GM12878 (cell line): ENCODE data around the gene DPH7. TPM values are rescaled to one million over a fixed set of nuclear protein-coding genes. Genes with fewer than 3 reads are reported as not detected.

Source experiments
- ATAC-seq: fragments of 200-7000 bp; cut with Tn5 transposase; 3 replicates; pipeline ENCODE4 v1.9.1; 2020; ENCODE audit warnings: mild to moderate bottlenecking, moderate library complexity
- BruUV-seq: library from RNA; stranded (reverse); fragments of 400-500 nt; replicated peaks from 2 replicates; lab custom pipeline; 2021; lab: Mats Ljungman, UMichigan
- CTCF ChIA-PET: fragments of 300-600 bp; sonication (Branson Sonifier 250); formaldehyde crosslinking; extraction: SDS; loops from one replicate; lab custom pipeline; 2021; ENCODE audit warnings: inconsistent platforms; lab: Yijun Ruan, JAX
- POLR2A ChIA-PET: fragments of 350-600 bp; formaldehyde crosslinking; extraction: SDS; loops from one replicate; lab custom pipeline; 2021; ENCODE audit warnings: inconsistent platforms; lab: Charles Lee
- RAD21 ChIA-PET: fragments of 300-600 bp; sonication (Branson Sonifier 250); formaldehyde crosslinking; loops from one replicate; lab custom pipeline; 2023; ENCODE audit warnings: antibody characterized with exemption; ENCODE audit not compliant: unreplicated experiment; lab: Charles Lee
- SMC1A ChIA-PET: fragments of 300-600 bp; sonication (Branson Sonifier 250); formaldehyde crosslinking; loops from one replicate; lab custom pipeline; 2023; ENCODE audit not compliant: unreplicated experiment, uncharacterized antibody; lab: Charles Lee
- DNase-seq: peaks from one replicate; pipeline ENCODE4 v3.0.0-alpha.2; 2011; ENCODE audit warnings: low read depth, low spot score
- FAIRE-seq: peaks from 3 replicates; lab custom pipeline; 2011; peaks lifted over from hg19 to GRCh38; lab: Jason Lieb, UNC
- H2AFZ ChIP-seq: 2 replicates; pipeline ENCODE4 v1.6.0; 2011; ENCODE audit warnings: low read depth, low read length, control low read depth; ENCODE audit not compliant: control insufficient read depth
- H3K27ac ChIP-seq: 2 replicates; pipeline ENCODE4 v1.5.1; 2011; ENCODE audit warnings: control low read depth; ENCODE audit not compliant: control insufficient read depth, insufficient read depth
- H3K27me3 ChIP-seq, 2 experiments: replicated peaks in 1 of 2; 2 replicates each; pipeline versions ENCODE4 v1.6.0 to v1.6.1; 2011; ENCODE audit warnings: low read length in 1 of 2; ENCODE audit not compliant: control insufficient read depth in 2 of 2, insufficient read depth in 2 of 2
- H3K36me3 ChIP-seq, 2 experiments: 2 replicates each; pipeline ENCODE4 v1.5.1; 2011; ENCODE audit warnings: low read length in 1 of 2; ENCODE audit not compliant: control insufficient read depth in 2 of 2, insufficient read depth in 2 of 2
- H3K4me1 ChIP-seq: 2 replicates; pipeline ENCODE4 v1.6.1; 2011; ENCODE audit warnings: mild to moderate bottlenecking, low read length, moderate library complexity, mixed read lengths; ENCODE audit not compliant: control insufficient read depth, insufficient read depth
- H3K4me2 ChIP-seq: 2 replicates; pipeline ENCODE4 v1.6.0; 2011; ENCODE audit warnings: control low read depth; ENCODE audit not compliant: control insufficient read depth, insufficient read depth
- H3K4me3 ChIP-seq: fragments of 200-600 bp; sonication (generic); 2 replicates; pipeline ENCODE4 v1.5.1; 2016
- H3K79me2 ChIP-seq: 2 replicates; pipeline ENCODE4 v1.6.0; 2011; ENCODE audit warnings: low read length; ENCODE audit not compliant: control insufficient read depth, insufficient read depth
- H3K9ac ChIP-seq: 2 replicates; pipeline ENCODE4 v1.8.0; 2011; ENCODE audit warnings: low read length, control low read depth, mixed read lengths; ENCODE audit not compliant: control insufficient read depth, insufficient read depth
- H3K9me3 ChIP-seq: replicated peaks from 3 replicates; pipeline ENCODE4 v1.5.1; 2011; ENCODE audit warnings: mild to moderate bottlenecking, low read length; ENCODE audit not compliant: control insufficient read depth, insufficient read depth
- H4K20me1 ChIP-seq: 2 replicates; pipeline ENCODE4 v1.6.0; 2011; ENCODE audit not compliant: control insufficient read depth, insufficient read depth
- CREB1 ChIP-seq: IDR thresholded peaks from 2 replicates; pipeline ENCODE4 v1.6.1; 2012; ENCODE audit warnings: low read depth, mild to moderate bottlenecking, inconsistent platforms
- FOS ChIP-seq: IDR thresholded peaks from 3 replicates; pipeline ENCODE4 v1.6.1; 2011; ENCODE audit warnings: borderline replicate concordance; ENCODE audit not compliant: insufficient read length; ENCODE audit errors: extremely low read depth
- IKZF1 ChIP-seq: fragments of 450-650 bp; conservative IDR thresholded peaks from 2 replicates; pipeline ENCODE4 v1.6.1; 2017; ENCODE audit warnings: antibody characterized with exemption, mild to moderate bottlenecking
- KLF5 ChIP-seq: fragments of 450-650 bp; IDR thresholded peaks from 2 replicates; pipeline ENCODE4 v1.6.1; 2014; ENCODE audit warnings: mild to moderate bottlenecking; ENCODE audit not compliant: partially characterized antibody
- MYC ChIP-seq: IDR thresholded peaks from 2 replicates; pipeline ENCODE4 v1.6.1; 2011; ENCODE audit warnings: mild to moderate bottlenecking, low read length, moderate library complexity, inconsistent platforms; ENCODE audit not compliant: insufficient read depth, insufficient replicate concordance, insufficient read length, severe bottlenecking
- NR2C1 ChIP-seq: fragments of 450-650 bp; IDR thresholded peaks from 2 replicates; pipeline ENCODE4 v1.6.1; 2017; ENCODE audit warnings: antibody characterized with exemption, mild to moderate bottlenecking, moderate library complexity
- PAX8 ChIP-seq: fragments of 450-650 bp; IDR thresholded peaks from 2 replicates; pipeline ENCODE4 v1.6.1; 2017; ENCODE audit warnings: mild to moderate bottlenecking, moderate library complexity
- RUNX3 ChIP-seq: IDR thresholded peaks from 2 replicates; pipeline ENCODE4 v1.6.1; 2012; ENCODE audit warnings: low read length, inconsistent platforms
- SIN3A ChIP-seq: IDR thresholded peaks from 2 replicates; pipeline ENCODE4 v1.6.1; 2012; ENCODE audit warnings: low read depth, low read length, improper control_type of control experiment
- SREBF2 ChIP-seq: IDR thresholded peaks from 2 replicates; pipeline ENCODE4 v1.6.1; 2012; ENCODE audit warnings: mild to moderate bottlenecking, low read length
- WGBS: methylation state at CpG from one replicate; pipeline ENCODE4 v1.1.6; 2016; ENCODE audit warnings: low lambda C conversion rate; ENCODE audit not compliant: insufficient replicate concordance, insufficient coverage; ENCODE audit errors: missing lambda C conversion rate; 5-methylcytosine and 5-hydroxymethylcytosine counted together
- in situ Hi-C: fragments of 300-500 bp; cut with MboI; formaldehyde crosslinking; loops from 9 replicates; pipeline ENCODE4 v1.14.3; 2018; ENCODE audit warnings: mixed read lengths
- intact Hi-C: fragments of 100-400 bp; cut with micrococcal nuclease; formaldehyde crosslinking; loops from one replicate; pipeline ENCODE4 v1.14.2; 2022; ENCODE audit not compliant: unreplicated experiment
- polyA plus RNA-seq, 11 experiments: library from polyadenylated mRNA; depleted of rRNA in 4 of 11; unstranded in 6 of 11; stranded (reverse) in 5 of 11; fragments of >200 nt; fragmentation: Nextera tagmentation in 4 of 11; fragmentation: Illumina TruSeq in 1 of 11; extraction: Ambion mirVana in 4 of 11; extraction: Trizol in 1 of 11; gene quantifications; 1 replicate in 1 of 11; 2 replicates in 10 of 11; pipeline versions ENCODE4 v1.2.1 to v1.2.3, GENCODE V29; 2011 to 2016; ENCODE audit warnings: inconsistent platforms in 2 of 11, missing spikeins in 2 of 11, low read depth in 1 of 11
- total RNA-seq, 4 experiments: library from RNA; depleted of rRNA in 3 of 4; stranded (reverse); fragments of >200 nt in 3 of 4; fragmentation: Illumina TruSeq in 1 of 4; extraction: Trizol in 1 of 4; gene quantifications; 2 replicates each; pipeline versions ENCODE4 v1.2.1 to v1.2.3, GENCODE V29; 2013 to 2021
- TF ChIP-seq, protein P1 (sequence below): fragments of 450-650 bp; conservative IDR thresholded peaks from 2 replicates; pipeline ENCODE4 v1.6.1; 2017; ENCODE audit warnings: mild to moderate bottlenecking, moderate library complexity
- TF ChIP-seq, protein P2 (sequence below): IDR thresholded peaks from 2 replicates; pipeline ENCODE4 v1.6.1; 2012; ENCODE audit warnings: low read length, inconsistent platforms
- TF ChIP-seq, protein P3 (sequence below): fragments of 450-650 bp; IDR thresholded peaks from 2 replicates; pipeline ENCODE4 v1.6.1; 2017; ENCODE audit warnings: borderline replicate concordance
- TF ChIP-seq, protein P4 (sequence below): fragments of 450-650 bp; IDR thresholded peaks from 2 replicates; pipeline ENCODE4 v1.6.1; 2016; ENCODE audit warnings: mild to moderate bottlenecking, moderate library complexity, borderline replicate concordance

The DPH7 gene
- total and polyA plus RNA-seq, 10 of the 15 experiments (the other 5 are each of a cell fraction or from before 2014, with no cell fraction given): 8.7 to 40.0 (median 28.1) TPM

DNA sequence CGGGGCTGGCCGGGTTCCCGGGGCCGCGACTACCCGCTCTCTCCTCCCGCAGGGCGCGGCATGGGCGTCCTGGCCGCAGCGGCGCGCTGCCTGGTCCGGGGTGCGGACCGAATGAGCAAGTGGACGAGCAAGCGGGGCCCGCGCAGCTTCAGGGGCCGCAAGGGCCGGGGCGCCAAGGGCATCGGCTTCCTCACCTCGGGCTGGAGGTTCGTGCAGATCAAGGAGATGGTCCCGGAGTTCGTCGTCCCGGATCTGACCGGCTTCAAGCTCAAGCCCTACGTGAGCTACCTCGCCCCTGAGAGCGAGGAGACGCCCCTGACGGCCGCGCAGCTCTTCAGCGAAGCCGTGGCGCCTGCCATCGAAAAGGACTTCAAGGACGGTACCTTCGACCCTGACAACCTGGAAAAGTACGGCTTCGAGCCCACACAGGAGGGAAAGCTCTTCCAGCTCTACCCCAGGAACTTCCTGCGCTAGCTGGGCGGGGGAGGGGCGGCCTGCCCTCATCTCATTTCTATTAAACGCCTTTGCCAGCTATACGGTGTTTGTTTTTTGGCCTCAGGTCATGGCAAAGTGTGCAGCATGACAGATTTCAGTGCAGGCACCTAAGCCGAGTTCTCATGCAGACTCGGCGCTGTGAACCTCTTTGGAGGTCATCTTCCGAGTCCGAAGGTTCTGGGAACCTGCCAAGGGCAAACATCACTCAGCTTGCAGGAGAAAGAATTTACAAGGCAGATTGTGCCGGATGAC lies 26.5 kb downstream of the DPH7 start:
- H3K27me3 ChIP-seq: no peaks in the 10 kb centered on the region
- H2AFZ ChIP-seq: peak overlapping the region; percentile 51
- ChIA-PET RAD21 (interaction anchor here (1.3 to 1.8 kb wide), 3 partner anchors 17 to 38 kb away, joined by 4 to 5 read pairs (median 4); partner anchors contain the start of gene ZMYND19), SMC1A (interaction anchor here (0.9 to 1.0 kb wide), 2 partner anchors 24 to 68 kb away, joined by 3 to 4 read pairs; no protein-coding TSS in a partner anchor), CTCF (interaction anchor here (0.8 to 1.2 kb wide), 4 partner anchors 17 to 121 kb away, joined by 3 to 5 read pairs (median 4); partner anchors contain the start of gene DPH7), POLR2A (interaction anchor here (0.6 to 1.7 kb wide), 7 partner anchors 11 to 461 kb away, joined by 3 to 9 read pairs (median 5); partner anchors contain the start of gene ZMYND19)
- BruUV-seq: TSS peak; percentile 99
- peaks cover 11% of the 10 kb centered on the region for H3K79me2 ChIP-seq
- peaks cover 7 to 15% of the 10 kb centered on the region in 2 experiments for H3K36me3 ChIP-seq
- FAIRE-seq: peak; percentile 47
- H4K20me1 ChIP-seq: no peaks in the 10 kb centered on the region
- intact Hi-C loops (no loop called here), in situ Hi-C loops (no loop called here)
- WGBS: 10% methylated on average over 58 of the region's 58 CpGs
- ATAC-seq: peak; percentile 59
- peak overlapping the region; percentile 88 for H3K9ac ChIP-seq
- H3K9me3 ChIP-seq: no peaks in the 10 kb centered on the region
- peaks cover 14% of the 10 kb centered on the region for H3K4me1 ChIP-seq
- H3K27ac ChIP-seq: peak overlapping the region; percentile 58
- peak overlapping the region; percentile 100 for H3K4me2 ChIP-seq
- H3K4me3 ChIP-seq: peak overlapping the region; percentile 69
- no peak for DNase-seq
- TF ChIP-seq MYC (no peak), KLF5 (no peak), SREBF2 (no peak), PAX8 (no peak), CREB1 (no peak), RUNX3 (no peak), NR2C1 (no peak), SIN3A (no peak), IKZF1 (peak; percentile 16; the same call in 1 of the 2 replicates), FOS (no peak)
- TF ChIP-seq, protein P1, sequence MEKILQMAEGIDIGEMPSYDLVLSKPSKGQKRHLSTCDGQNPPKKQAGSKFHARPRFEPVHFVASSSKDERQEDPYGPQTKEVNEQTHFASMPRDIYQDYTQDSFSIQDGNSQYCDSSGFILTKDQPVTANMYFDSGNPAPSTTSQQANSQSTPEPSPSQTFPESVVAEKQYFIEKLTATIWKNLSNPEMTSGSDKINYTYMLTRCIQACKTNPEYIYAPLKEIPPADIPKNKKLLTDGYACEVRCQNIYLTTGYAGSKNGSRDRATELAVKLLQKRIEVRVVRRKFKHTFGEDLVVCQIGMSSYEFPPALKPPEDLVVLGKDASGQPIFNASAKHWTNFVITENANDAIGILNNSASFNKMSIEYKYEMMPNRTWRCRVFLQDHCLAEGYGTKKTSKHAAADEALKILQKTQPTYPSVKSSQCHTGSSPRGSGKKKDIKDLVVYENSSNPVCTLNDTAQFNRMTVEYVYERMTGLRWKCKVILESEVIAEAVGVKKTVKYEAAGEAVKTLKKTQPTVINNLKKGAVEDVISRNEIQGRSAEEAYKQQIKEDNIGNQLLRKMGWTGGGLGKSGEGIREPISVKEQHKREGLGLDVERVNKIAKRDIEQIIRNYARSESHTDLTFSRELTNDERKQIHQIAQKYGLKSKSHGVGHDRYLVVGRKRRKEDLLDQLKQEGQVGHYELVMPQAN: peak; percentile 94
- TF ChIP-seq, protein P2, sequence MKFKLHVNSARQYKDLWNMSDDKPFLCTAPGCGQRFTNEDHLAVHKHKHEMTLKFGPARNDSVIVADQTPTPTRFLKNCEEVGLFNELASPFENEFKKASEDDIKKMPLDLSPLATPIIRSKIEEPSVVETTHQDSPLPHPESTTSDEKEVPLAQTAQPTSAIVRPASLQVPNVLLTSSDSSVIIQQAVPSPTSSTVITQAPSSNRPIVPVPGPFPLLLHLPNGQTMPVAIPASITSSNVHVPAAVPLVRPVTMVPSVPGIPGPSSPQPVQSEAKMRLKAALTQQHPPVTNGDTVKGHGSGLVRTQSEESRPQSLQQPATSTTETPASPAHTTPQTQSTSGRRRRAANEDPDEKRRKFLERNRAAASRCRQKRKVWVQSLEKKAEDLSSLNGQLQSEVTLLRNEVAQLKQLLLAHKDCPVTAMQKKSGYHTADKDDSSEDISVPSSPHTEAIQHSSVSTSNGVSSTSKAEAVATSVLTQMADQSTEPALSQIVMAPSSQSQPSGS: no peak
- TF ChIP-seq, protein P3, sequence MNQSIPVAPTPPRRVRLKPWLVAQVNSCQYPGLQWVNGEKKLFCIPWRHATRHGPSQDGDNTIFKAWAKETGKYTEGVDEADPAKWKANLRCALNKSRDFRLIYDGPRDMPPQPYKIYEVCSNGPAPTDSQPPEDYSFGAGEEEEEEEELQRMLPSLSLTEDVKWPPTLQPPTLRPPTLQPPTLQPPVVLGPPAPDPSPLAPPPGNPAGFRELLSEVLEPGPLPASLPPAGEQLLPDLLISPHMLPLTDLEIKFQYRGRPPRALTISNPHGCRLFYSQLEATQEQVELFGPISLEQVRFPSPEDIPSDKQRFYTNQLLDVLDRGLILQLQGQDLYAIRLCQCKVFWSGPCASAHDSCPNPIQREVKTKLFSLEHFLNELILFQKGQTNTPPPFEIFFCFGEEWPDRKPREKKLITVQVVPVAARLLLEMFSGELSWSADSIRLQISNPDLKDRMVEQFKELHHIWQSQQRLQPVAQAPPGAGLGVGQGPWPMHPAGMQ: no peak
- TF ChIP-seq, protein P4, sequence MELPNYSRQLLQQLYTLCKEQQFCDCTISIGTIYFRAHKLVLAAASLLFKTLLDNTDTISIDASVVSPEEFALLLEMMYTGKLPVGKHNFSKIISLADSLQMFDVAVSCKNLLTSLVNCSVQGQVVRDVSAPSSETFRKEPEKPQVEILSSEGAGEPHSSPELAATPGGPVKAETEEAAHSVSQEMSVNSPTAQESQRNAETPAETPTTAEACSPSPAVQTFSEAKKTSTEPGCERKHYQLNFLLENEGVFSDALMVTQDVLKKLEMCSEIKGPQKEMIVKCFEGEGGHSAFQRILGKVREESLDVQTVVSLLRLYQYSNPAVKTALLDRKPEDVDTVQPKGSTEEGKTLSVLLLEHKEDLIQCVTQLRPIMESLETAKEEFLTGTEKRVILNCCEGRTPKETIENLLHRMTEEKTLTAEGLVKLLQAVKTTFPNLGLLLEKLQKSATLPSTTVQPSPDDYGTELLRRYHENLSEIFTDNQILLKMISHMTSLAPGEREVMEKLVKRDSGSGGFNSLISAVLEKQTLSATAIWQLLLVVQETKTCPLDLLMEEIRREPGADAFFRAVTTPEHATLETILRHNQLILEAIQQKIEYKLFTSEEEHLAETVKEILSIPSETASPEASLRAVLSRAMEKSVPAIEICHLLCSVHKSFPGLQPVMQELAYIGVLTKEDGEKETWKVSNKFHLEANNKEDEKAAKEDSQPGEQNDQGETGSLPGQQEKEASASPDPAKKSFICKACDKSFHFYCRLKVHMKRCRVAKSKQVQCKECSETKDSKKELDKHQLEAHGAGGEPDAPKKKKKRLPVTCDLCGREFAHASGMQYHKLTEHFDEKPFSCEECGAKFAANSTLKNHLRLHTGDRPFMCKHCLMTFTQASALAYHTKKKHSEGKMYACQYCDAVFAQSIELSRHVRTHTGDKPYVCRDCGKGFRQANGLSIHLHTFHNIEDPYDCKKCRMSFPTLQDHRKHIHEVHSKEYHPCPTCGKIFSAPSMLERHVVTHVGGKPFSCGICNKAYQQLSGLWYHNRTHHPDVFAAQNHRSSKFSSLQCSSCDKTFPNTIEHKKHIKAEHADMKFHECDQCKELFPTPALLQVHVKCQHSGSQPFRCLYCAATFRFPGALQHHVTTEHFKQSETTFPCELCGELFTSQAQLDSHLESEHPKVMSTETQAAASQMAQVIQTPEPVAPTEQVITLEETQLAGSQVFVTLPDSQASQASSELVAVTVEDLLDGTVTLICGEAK: no peak
